GM19023 (cell line): Measurements from ENCODE around the gene FYB1.
"Not testable (repeated sequence)": the region's sequence is repeated elsewhere in the genome, so short reads cannot be mapped to it uniquely, and the experiment has no call there.

ENCODE experiments used
- ATAC-seq: cut with Tn5 transposase; IDR thresholded peaks from one replicate; pipeline ENCODE4 v1.9.1; 2021; ENCODE audit warnings: mild to moderate bottlenecking, moderate library complexity; ENCODE audit not compliant: unreplicated experiment

The FYB1 gene

GRCh38 chr5:39226558-39226957, 7.2 kb upstream of the FYB1 start:
- ATAC-seq: no peak

- ATAC-seq: no peak
Measured at GRCh38 chr5:39226100-39226451, 6.7 kb upstream of the FYB1 start.

DNA sequence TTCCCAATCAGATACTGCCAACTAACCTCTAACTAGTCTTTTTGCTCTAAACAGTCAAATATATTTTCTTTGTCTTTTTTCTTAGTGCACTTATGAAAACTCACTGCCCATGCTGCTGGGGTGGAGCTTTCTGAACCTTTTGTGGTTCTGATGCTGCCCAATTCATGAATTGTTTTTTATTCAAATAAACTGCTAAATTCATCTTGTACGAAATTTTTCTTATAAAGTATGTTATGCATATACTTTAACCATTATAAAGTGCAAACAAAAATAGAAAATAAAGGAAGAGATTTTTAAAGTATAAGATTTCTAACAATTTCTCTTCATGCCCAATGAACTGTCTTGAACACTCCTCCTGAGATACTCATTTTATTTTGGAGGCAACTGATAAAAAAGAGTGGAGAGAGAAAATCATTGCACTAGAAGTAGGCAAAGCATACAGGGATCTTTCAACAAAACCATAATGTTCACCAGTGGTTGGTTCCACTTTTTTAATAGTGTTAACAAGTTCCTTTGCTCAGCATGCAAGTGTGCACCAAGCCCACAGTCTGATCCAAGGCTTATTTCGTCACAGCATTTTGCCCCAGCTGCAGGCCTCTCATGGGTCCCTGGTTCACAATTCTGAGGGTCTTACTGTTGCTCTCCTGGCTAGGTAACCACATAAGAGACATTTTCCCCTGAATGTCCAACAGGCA, 6.2 kb upstream of the FYB1 start:
- ATAC-seq: no peak

GRCh38 chr5:39224196-39224761, 4.9 kb upstream of the FYB1 start:
- ATAC-seq: no peak

GRCh38 chr5:39223565-39224156, 4.3 kb upstream of the FYB1 start:
- ATAC-seq: no peak

- ATAC-seq: not testable (repeated sequence)
Measured at GRCh38 chr5:39221671-39222070, 2.3 kb upstream of the FYB1 start.

DNA sequence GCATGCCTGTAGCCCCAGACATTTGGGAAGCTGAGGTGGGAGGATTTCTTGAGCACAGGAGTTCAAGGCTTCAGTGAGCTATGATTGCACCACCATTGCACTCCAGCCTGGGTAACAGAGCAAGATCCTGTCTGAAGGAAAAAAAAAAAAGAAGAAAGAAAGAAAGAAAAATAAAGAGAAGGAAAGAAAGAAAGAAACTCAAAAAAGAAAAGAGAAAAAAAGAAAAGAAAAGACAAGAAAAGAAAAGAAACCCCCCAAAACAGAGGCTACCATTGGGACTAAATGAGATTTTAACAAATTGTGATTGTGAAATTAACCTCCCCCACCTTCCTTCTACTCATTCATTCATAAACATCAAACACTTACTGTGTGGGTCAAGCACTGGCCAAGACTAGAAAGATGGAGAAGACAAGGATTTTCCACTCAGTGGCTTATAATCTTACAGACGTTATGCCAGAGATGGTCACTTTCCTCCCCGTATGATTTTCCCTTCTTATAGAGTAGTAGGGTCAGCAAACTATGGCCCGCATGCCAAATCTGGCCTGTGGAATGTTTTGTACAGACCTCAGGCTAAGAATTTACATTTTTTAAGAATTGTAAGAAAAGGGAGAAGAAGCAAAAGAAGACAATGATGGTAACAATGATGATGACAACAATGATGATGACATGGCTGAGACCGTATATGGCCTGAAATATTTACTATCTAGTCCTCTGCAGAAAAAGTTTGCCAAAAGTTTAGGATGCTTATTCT, 1.1 kb upstream of the FYB1 start:
- ATAC-seq: no peak

DNA sequence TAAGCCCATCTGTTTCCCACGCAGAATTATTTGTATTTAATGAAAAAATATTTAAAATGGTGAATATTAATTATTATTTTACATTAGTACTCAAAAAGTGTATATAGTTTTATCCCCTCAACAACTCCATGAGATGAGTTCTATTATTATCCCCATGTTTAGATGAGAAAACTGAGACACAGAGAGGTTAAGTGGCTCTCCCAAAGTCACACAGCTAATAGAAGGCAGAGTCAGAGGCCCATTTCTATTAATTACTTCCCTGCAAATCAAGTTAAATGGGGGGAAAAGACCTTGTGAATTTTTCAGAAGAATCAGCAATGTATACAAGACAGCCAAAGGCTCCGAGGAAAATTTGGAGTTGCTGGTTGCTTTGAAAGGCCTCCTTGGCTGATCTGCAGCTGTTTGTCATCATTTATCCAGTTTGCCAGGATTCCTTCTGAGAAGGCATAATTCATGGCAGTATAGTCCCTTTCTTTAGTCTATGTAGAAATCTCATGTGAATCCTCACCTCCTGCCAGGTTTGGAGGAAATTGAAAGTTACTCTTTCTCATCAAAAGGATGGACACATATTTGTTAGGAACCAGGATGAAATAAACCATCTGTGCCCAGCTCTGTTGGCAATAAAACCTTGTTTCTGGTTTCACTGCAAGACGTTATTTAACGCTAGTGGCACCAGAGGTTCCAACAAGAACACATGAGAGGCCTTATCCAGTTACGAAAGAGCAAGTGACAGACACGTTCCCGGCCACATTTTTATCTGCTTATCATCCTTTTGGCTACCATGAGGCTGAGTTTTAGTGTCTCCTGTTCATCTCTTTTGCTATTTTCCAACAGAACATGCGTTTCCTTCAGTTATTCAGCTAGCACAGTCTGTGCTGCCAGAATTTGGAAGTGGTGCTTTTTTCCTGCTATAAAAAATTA, 621 bp downstream of the FYB1 start:
- ATAC-seq: no peak

DNA sequence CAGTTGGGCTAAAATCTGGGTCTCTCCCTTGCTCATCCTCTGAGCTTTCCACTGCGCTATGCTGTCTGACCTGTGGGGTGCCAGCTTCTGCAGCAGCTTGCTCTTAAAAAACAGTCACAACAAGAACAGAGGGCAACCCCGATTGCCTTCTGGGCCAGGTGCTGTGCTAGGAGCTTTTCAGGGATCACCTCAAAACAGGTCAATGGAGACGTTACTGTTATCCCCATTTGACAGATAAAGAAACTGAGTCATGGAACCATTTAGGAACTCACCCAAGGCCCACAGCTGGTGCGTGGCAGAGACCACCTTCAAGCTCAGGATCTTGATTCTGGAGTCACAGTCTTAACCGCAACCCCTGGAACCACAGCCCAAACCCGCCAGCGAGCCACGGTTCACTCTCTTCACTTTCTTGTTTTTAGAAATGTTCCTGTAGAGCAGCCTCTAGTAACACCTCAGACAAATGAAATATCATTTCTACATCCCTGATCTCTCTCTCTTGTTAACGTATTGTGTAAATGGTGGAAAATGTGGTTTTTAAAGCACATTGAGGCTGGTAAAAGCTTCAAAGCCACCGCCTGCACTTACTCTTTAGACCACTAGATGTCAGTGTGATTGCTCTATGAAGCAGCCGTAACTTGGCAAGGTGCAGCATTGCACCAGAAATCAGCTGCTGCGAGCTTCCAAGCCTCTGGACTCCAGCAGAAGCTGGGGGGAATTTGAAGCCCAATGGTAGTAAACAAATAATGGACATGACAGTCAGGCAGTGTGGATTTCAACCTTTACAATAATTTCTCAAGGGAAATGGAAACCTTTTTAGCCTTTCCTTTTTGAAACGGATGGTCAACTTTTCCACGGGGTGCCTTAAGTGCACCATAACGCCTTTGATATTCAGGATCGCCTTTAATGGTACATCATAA, 1.7 kb downstream of the FYB1 start:
- ATAC-seq: no peak

DNA sequence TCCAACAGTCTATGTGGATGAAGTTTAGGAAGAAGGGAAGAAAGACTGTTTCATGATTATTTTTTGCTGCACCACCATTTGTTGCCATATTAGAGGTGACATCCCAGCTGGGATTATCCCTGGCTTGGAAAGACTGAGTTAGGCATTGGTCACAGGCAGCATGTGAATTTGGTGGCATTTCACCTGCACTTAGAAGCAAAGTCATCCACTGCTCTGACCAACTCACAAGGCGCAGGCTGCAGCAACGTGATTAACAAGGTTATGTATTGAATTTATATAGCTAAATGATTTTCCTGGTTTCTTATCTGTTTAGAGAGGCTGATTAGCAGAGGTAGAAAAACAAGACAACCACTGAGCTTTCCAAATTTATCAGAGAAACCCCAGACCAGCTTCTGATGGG, 2.7 kb downstream of the FYB1 start:
- no peak for ATAC-seq

- ATAC-seq: no peak
Measured at GRCh38 chr5:39215857-39216256, 3.5 kb downstream of the FYB1 start.

DNA sequence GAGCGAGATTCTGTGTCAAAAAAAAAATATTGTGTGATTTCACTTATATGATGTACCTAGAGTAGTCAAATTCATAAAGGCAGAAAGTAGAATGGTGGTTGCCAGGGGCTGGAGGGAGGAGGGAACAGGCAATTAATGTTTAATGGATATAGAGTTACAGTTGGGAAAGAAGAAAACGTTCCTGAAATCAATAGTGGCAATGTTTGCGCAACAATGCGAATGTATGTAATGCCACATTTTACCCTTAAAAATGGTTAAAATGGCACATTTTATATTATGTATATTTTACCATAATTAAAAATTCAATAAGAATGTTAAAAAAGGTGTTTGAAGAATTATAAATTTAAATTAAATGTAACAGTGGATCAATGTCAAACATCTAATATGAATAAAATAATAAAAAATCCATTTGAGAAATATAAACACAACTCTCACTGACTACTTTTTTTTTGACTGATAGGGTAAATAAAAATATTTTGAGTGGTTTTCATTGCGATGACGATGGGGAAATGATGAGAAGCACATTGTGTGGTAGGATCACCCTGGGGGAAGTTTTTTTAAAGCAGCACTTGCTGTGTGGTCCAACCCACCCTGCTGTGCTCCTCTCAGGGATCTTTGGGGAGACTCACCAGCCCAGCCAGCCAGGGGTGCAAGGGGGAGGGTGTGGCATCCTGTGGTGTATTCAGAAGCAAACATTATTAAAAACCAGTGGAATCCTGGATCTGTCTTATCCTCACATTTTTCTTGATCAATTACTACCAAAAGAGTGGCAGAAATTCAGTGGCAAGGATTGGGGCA, 4.3 kb downstream of the FYB1 start:
- no peak for ATAC-seq

GRCh38 chr5:39213447-39214207, 5.7 kb downstream of the FYB1 start:
- ATAC-seq: no peak

GRCh38 chr5:39211773-39212172, 7.6 kb downstream of the FYB1 start:
- ATAC-seq: no peak

DNA sequence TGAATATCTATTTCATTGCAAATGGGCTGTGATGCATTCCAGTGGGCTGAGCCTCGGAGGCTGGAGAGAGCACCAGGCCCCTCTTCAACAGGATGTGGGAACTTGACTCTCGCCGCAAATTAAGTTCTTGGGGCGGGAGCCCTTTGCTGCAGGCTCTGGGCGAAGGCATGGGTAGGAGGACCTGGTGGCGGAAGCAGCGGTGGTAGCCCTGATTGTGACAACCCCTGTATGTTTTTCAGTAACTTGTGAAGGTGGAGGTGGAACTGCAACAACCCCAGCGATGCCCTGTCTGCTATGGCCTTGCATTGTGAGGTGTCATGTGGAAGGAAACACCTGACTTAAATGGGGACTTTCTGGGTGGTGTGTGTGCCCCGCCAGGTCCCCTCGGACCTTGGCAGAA, 9.4 kb downstream of the FYB1 start:
- no peak for ATAC-seq

DNA sequence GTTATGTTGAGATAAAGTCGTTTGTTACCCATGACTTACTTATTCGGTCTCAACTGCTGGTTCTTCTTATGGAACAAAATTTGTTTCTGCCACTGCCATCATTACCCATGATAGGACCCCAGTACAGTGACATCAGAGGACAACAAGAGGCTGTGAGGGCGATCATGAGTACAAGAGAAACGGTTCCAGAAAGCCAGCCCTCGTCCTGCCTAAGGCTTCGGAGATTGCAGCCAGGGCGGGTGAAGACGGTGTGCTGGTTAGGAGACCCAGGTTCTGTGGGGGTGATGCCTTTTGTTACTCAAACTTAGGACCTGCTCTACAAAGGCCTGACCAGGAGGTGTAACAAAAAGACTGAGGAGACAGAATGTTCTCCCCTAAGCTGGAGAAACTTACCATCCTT, 10.9 kb downstream of the FYB1 start:
- no peak for ATAC-seq

DNA sequence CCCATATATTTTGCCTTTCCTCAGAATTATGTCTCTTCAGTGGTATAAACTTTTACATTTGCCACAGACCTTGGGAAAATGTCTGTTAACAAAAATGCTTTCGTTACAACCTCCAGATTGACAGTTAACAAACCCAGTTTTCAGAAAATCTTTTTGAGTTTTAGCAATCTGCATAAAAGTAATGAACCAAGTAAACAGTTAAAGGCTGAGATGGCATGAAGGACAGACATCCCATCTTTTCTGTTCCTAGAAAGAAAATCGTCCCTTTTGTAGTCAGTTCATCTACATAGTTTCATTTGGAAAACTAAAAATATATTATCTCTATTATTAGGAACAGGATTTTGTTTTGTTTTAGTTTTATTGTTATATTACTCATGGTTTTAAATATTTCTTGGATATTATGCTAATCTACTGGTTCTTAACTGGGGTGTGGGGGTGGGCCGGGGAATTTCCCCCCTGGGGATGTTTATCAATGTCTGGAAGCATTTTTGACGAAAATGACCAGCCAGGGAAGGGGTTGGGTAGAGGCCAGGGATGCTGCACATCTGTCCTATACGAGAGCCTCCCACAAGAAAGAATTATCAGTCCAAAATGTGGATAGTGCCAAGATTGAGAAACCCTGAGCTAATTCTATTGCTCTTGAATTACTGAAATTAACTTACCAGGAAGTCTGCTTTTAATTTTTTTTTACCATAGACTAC, 11.9 kb downstream of the FYB1 start:
- no peak for ATAC-seq
